ENCODE results near the gene RACGAP1.

DNA sequence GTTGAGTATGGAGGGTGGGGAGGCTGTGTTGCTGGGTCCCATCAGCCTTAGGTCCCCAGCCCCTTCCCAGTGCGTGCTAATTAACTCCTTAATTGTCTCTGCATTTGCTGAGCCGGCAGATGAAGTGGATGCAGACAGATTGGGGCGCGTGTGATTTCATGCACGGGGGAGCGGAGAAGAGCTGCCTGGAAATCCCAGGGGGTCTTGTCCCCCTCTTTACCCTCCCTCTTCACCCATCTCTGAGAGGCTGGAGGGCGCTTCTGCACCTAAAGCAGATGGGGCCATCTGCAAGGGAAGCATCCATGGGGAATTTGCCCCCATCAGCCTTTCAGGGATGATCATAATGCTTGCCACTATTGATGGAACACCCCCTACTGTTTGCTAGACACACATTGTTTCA is 27.7 kb upstream of the RACGAP1 start:
- no peak for TF ChIP-seq FOXM1 (IDR thresholded peaks at IDR 0.05; ENCODE audit: borderline replicate concordance)
- no peak for TF ChIP-seq FOXK2 (IDR thresholded peaks at IDR 0.05)
- no peak for TF ChIP-seq BHLHE40 (IDR thresholded peaks at IDR 0.05; ENCODE audit: borderline replicate concordance)
- TF ChIP-seq ELF4 (IDR thresholded peaks at IDR 0.05) = no peak

Measured in HEK293T (cell line).